Measurements from ENCODE around the gene SMARCC2. TPM values are rescaled to one million over a fixed set of nuclear protein-coding genes. Genes with fewer than 3 reads are reported as not detected.

The SMARCC2 gene
- total and polyA plus RNA-seq, 2 of the 13 experiments (the other 11 are each of a cell fraction or from before 2014, with no cell fraction given): 21.3 to 24.1 TPM

- TF ChIP-seq PHF8 (CRISPR knock-in tag; IDR thresholded peaks at IDR 0.05) (no peak), NFE2L1 (CRISPR knock-in tag; IDR thresholded peaks at IDR 0.05; ENCODE audit: borderline replicate concordance) (no peak), PRMT3 (CRISPR knock-in tag; IDR thresholded peaks at IDR 0.05; ENCODE audit: borderline replicate concordance, low read depth) (no peak), HMGXB4 (CRISPR knock-in tag; IDR thresholded peaks at IDR 0.05; ENCODE audit: borderline replicate concordance in 1 of 2, low read depth in 1 of 2) (peak; percentile 47 to 72; a peak in 3 of 4 replicates), JUN (CRISPR knock-in tag; IDR thresholded peaks at IDR 0.05) (no peak), CREB1 (IDR thresholded peaks at IDR 0.05) (no peak), CREB1 (CRISPR knock-in tag; IDR thresholded peaks at IDR 0.05) (peak; percentile 60), GMEB1 (CRISPR knock-in tag; IDR thresholded peaks at IDR 0.05; ENCODE audit: borderline replicate concordance) (no peak), SP5 (CRISPR knock-in tag; IDR thresholded peaks at IDR 0.05; ENCODE audit: borderline replicate concordance, low read depth) (peak; percentile 25; the same call in 1 of the 2 replicates), IRX3 (CRISPR knock-in tag; IDR thresholded peaks at IDR 0.05; ENCODE audit: borderline replicate concordance, low read depth) (no peak), CENPX (CRISPR knock-in tag; IDR thresholded peaks at IDR 0.05) (no peak), ZNF546 (CRISPR knock-in tag; conservative IDR thresholded peaks at IDR 0.05) (no peak), ELK4 (CRISPR knock-in tag; IDR thresholded peaks at IDR 0.05; ENCODE audit: borderline replicate concordance) (no peak), TBL1XR1 (IDR thresholded peaks at IDR 0.05; ENCODE audit: borderline replicate concordance, low read length, partially characterized antibody) (no peak), CHD4 (IDR thresholded peaks at IDR 0.05; ENCODE audit: borderline replicate concordance, low read length) (no peak; the same call in 1 of the 2 replicates), SRSF1 (optimal IDR thresholded peaks at IDR 0.05; ENCODE audit: low read depth, low read length) (no peak), MXD3 (CRISPR knock-in tag; IDR thresholded peaks at IDR 0.05) (no peak), KAT8 (CRISPR knock-in tag; IDR thresholded peaks at IDR 0.05) (peak; percentile 29; the same call in 1 of the 2 replicates), HMG20A (CRISPR knock-in tag; IDR thresholded peaks at IDR 0.05; ENCODE audit: borderline replicate concordance) (no peak), ZNF660 (CRISPR knock-in tag; IDR thresholded peaks at IDR 0.05; ENCODE audit: borderline replicate concordance, low read depth) (no peak), ZBTB3 (CRISPR knock-in tag; IDR thresholded peaks at IDR 0.05; ENCODE audit: borderline replicate concordance, low read depth) (no peak), SOX6 (IDR thresholded peaks at IDR 0.05) (no peak), SOX6 (CRISPR knock-in tag; IDR thresholded peaks at IDR 0.05) (peak; percentile 52; the same call in 1 of the 2 replicates), MAF1 (CRISPR knock-in tag; IDR thresholded peaks at IDR 0.05; ENCODE audit: borderline replicate concordance) (no peak), FOXC1 (CRISPR knock-in tag; IDR thresholded peaks at IDR 0.05; ENCODE audit: borderline replicate concordance) (no peak)
Measured at GRCh38 chr12:56119361-56119796, 69.9 kb downstream of the SMARCC2 start (continued).
